Stimulated activated CD8-positive, alpha-beta memory T cell treated with anti-CD3 and anti-CD28 coated beads, Interleukin-2, amount 100 ng/mL, for 48 hours (primary cell): ENCODE results near the gene RNF38.
"Not testable (repeated sequence)": the region's sequence is repeated elsewhere in the genome, so short reads cannot be mapped to it uniquely, and the experiment has no call there.

ENCODE experiments used
- DNase-seq, 2 donors: peaks; one replicate each; pipeline ENCODE4 v3.0.0-alpha.2; 2020; ENCODE audit warnings: low read depth in 2 of 2

The RNF38 gene

GRCh38 chr9:36332006-36332405 is 68.1 kb downstream of the RNF38 start:
- no peak for DNase-seq

GRCh38 chr9:36328798-36329411 is 71.2 kb downstream of the RNF38 start:
- DNase-seq = no peak

- DNase-seq = no peak
Measured at GRCh38 chr9:36325081-36325828, 74.8 kb downstream of the RNF38 start.

GRCh38 chr9:36323926-36324325 is 76.1 kb downstream of the RNF38 start:
- DNase-seq = no peak

- no peak for DNase-seq
Measured at GRCh38 chr9:36322462-36322861, 77.6 kb downstream of the RNF38 start.

GRCh38 chr9:36321903-36322302 is 78.2 kb downstream of the RNF38 start:
- DNase-seq = not testable (repeated sequence)

GRCh38 chr9:36320466-36320865 is 79.6 kb downstream of the RNF38 start:
- DNase-seq = no peak

- DNase-seq = no peak
Measured at GRCh38 chr9:36319806-36320205, 80.3 kb downstream of the RNF38 start.

- no peak for DNase-seq
Measured at GRCh38 chr9:36319183-36319582, 80.9 kb downstream of the RNF38 start.

GRCh38 chr9:36318212-36318802 is 81.8 kb downstream of the RNF38 start:
- DNase-seq = no peak

GRCh38 chr9:36317766-36318165 is 82.3 kb downstream of the RNF38 start:
- no peak for DNase-seq

- DNase-seq = no peak
Measured at GRCh38 chr9:36316611-36317317, 83.3 kb downstream of the RNF38 start.

GRCh38 chr9:36316049-36316448 is 84.0 kb downstream of the RNF38 start:
- no peak for DNase-seq

- DNase-seq = no peak
Measured at GRCh38 chr9:36315283-36315682, 84.8 kb downstream of the RNF38 start.

GRCh38 chr9:36314740-36315139 is 85.3 kb downstream of the RNF38 start:
- DNase-seq = no peak

- DNase-seq = no peak
Measured at GRCh38 chr9:36306471-36307306, 93.4 kb downstream of the RNF38 start.

- not testable (repeated sequence) for DNase-seq
Measured at GRCh38 chr9:36304366-36304765, 95.7 kb downstream of the RNF38 start.

GRCh38 chr9:36301227-36301626 is 98.8 kb downstream of the RNF38 start:
- DNase-seq = no peak

GRCh38 chr9:36298566-36298965 is 101.5 kb downstream of the RNF38 start:
- DNase-seq = no peak

GRCh38 chr9:36297798-36298197 is 102.3 kb downstream of the RNF38 start:
- DNase-seq = no peak

- not testable (repeated sequence) for DNase-seq
Measured at GRCh38 chr9:36294996-36295395, 105.1 kb downstream of the RNF38 start.

GRCh38 chr9:36293918-36294317 is 106.2 kb downstream of the RNF38 start:
- no peak for DNase-seq
